Gastroesophageal sphincter (tissue), 4 donors: Measurements from ENCODE around the gene JAK2. TPM values are rescaled to one million over a fixed set of nuclear protein-coding genes. Genes with fewer than 3 reads are reported as not detected.

Experiments
- ATAC-seq: fragments of 150-250 bp; one replicate; pipeline ENCODE4 v1.9.1; 2016; ENCODE audit warnings: mild to moderate bottlenecking, moderate library complexity
- H3K27ac ChIP-seq, 4 donors: fragments of 200-600 bp; sonication (generic) in 3 of 4; 1 replicate in 3 of 4; 2 replicates in 1 of 4; pipeline ENCODE4 v1.5.1; 2016 to 2019
- H3K27me3 ChIP-seq: fragments of 200-600 bp; sonication (generic); one replicate; pipeline ENCODE4 v1.5.1; 2019
- H3K36me3 ChIP-seq, 2 donors: fragments of 200-600 bp; sonication (generic); one replicate each; pipeline ENCODE4 v1.5.1; 2019; ENCODE audit warnings: control low read depth in 1 of 2
- H3K4me1 ChIP-seq, 3 donors: fragments of 200-600 bp; sonication (generic); 1 replicate in 2 of 3; 2 replicates in 1 of 3; pipeline ENCODE4 v1.5.1; 2016 to 2019; ENCODE audit warnings: control low read depth in 2 of 3
- H3K4me3 ChIP-seq, 2 donors: fragments of 200-600 bp; sonication (generic); one replicate each; pipeline ENCODE4 v1.5.1; 2019; ENCODE audit warnings: mild to moderate bottlenecking in 1 of 2, moderate library complexity in 1 of 2
- H3K9me3 ChIP-seq, 3 donors: fragments of 200-600 bp; sonication (generic); one replicate each; pipeline ENCODE4 v1.5.1; 2017 to 2019; ENCODE audit warnings: control low read depth in 2 of 3
- EP300 ChIP-seq: sonication (generic); formaldehyde crosslinking; IDR thresholded peaks from one replicate; pipeline ENCODE4 v1.6.1; 2017; ENCODE audit warnings: antibody characterized with exemption, mild to moderate bottlenecking
- POLR2A ChIP-seq, 2 donors: fragments of 450-650 bp; IDR thresholded peaks; one replicate each; pipeline ENCODE4 v1.6.1; 2017; ENCODE audit warnings: antibody characterized with exemption in 2 of 2, mild to moderate bottlenecking in 2 of 2, moderate library complexity in 1 of 2
- POLR2AphosphoS5 ChIP-seq: sonication (generic); formaldehyde crosslinking; IDR thresholded peaks from one replicate; pipeline ENCODE4 v1.6.1; 2017; ENCODE audit warnings: antibody characterized with exemption
- WGBS, 2 donors: methylation state at CpG; one replicate each; pipeline ENCODE4 v1.1.5; 2018; ENCODE audit warnings: low coverage in 1 of 2; 5-methylcytosine and 5-hydroxymethylcytosine counted together
- total RNA-seq, 4 donors: library from RNA; depleted of rRNA; stranded (reverse); fragments of >200 nt; gene quantifications; one replicate each; pipeline ENCODE4 v1.1.0, GENCODE V29; 2016
- TF ChIP-seq, protein P1 (sequence below), 4 experiments: fragments of 200-600 bp in 2 of 4; fragments of 450-650 bp in 2 of 4; sonication (generic) in 1 of 4; IDR thresholded peaks; one replicate each; pipeline ENCODE4 v1.5.1; 2017 to 2019; ENCODE audit warnings: antibody characterized with exemption in 4 of 4, mild to moderate bottlenecking in 2 of 4, moderate library complexity in 2 of 4

Gene JAK2
- total RNA-seq, 4 donors from 2014 or later: 29.9 to 45.5 (median 35.8) TPM

DNA sequence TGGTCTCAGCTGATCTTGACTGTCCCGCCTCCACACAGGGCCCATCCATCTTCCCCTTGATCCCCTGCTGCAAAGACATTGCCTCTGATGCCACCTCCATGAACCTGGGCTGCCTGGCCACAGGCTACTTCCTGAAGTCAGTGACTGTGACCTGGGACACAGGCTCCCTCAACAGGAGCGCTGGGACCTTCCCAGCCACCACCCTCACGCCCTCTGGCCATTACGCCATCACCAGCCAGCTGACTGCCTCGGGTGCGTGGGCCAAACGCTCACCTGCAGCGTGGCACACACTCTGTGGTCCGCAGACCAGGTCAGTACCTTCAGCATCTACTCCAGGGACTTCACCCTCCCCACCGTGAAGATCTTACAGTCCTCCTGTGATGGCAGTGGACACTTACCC is 128.5 kb downstream of the JAK2 start:
- 98% methylated on average over 7 of the region's 10 CpGs; no CpG with 5 or more reads in 1 of the 2 donors for WGBS, 2 donors
- H3K27ac ChIP-seq: no peak overlapping the region
- ATAC-seq: no peak
- no peaks in the 10 kb centered on the region for H3K27me3 ChIP-seq
- H3K9me3 ChIP-seq: peaks cover 0 to 16% (median 0%) of the 10 kb centered on the region in 3 donors
- no peaks in the 10 kb centered on the region for H3K4me1 ChIP-seq
- peaks cover 0 to 19% of the 10 kb centered on the region in 2 donors for H3K36me3 ChIP-seq
- no peak overlapping the region for H3K4me3 ChIP-seq
- TF ChIP-seq, protein P1, sequence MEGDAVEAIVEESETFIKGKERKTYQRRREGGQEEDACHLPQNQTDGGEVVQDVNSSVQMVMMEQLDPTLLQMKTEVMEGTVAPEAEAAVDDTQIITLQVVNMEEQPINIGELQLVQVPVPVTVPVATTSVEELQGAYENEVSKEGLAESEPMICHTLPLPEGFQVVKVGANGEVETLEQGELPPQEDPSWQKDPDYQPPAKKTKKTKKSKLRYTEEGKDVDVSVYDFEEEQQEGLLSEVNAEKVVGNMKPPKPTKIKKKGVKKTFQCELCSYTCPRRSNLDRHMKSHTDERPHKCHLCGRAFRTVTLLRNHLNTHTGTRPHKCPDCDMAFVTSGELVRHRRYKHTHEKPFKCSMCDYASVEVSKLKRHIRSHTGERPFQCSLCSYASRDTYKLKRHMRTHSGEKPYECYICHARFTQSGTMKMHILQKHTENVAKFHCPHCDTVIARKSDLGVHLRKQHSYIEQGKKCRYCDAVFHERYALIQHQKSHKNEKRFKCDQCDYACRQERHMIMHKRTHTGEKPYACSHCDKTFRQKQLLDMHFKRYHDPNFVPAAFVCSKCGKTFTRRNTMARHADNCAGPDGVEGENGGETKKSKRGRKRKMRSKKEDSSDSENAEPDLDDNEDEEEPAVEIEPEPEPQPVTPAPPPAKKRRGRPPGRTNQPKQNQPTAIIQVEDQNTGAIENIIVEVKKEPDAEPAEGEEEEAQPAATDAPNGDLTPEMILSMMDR (IDR thresholded peaks at IDR 0.05): no peak
- no peak for TF ChIP-seq POLR2AphosphoS5
- TF ChIP-seq POLR2A (IDR thresholded peaks at IDR 0.05): no peak
- no peak for TF ChIP-seq EP300

DNA sequence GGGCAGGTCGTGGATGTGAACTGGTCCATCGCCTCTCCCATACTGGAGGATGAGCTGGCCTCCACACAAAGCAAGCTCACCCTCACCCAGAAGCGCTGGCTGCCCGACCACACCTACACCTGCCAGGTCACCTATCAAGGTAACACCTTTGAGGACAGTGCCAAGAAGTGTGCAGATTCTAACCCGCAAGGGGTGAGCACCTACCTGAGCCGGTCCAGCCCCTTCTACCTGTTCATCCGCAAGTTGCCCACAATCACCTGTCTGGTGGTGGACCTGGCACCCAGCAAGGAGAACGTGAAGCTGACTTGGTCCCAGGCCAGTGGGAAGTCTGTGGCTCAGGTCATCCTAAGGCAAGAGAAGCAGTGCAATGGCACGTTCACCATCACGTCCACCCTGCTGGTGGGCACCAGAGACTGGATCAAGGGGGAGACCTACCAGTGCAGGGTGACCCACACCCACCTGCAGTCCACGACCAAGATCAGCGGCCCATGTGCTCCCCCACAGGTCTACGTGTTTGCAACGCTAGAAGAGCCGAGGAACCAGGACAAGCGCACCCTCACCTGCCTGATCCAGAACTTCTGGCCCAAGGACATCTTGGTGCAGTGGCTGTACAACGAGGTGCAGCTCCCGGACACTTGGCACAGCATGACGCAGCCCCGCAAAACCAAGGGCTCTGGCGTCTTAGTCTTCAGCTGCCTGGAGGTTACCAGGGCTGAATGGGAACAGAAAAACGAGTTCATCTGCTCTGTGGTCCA is 129.1 kb downstream of the JAK2 start:
- no peak overlapping the region for H3K27ac ChIP-seq
- H3K9me3 ChIP-seq: peaks cover 0 to 16% (median 0%) of the 10 kb centered on the region in 3 donors
- no peak for ATAC-seq
- H3K36me3 ChIP-seq: peaks cover 0 to 19% of the 10 kb centered on the region in 2 donors
- no peak for TF ChIP-seq POLR2A (IDR thresholded peaks at IDR 0.05)
- TF ChIP-seq POLR2AphosphoS5: no peak
- TF ChIP-seq EP300: no peak
- TF ChIP-seq, protein P1 (IDR thresholded peaks at IDR 0.05): no peak
- H3K4me1 ChIP-seq: no peaks in the 10 kb centered on the region
- WGBS, 2 donors: 91 to 100% methylated on average over 4 to 5 of the region's 22 CpGs
- H3K4me3 ChIP-seq: no peak overlapping the region
- H3K27me3 ChIP-seq: no peaks in the 10 kb centered on the region

DNA sequence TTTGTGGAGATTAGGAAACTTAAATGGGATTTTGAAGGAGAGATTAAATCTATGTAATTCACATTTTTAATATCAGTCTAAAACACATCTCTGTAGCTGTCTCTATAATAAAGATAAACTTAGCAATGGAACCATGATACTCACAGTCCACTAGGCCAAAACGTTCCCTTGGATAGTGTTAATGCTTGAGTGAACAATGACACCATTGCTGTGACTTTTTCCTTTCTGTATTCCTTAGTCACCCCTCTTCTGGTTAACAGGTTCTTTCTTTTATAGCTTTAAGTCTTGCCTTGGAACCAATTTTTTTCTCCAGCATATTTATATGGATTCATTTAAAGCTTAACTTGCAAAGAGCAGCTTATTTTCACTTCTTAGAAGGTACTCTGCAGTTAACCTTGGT is 137.0 kb downstream of the JAK2 start:
- H3K27me3 ChIP-seq: no peaks in the 10 kb centered on the region
- no peaks in the 10 kb centered on the region for H3K4me1 ChIP-seq
- TF ChIP-seq POLR2A (IDR thresholded peaks at IDR 0.05) (no peak), POLR2AphosphoS5 (no peak), EP300 (no peak)
- TF ChIP-seq, protein P1 (IDR thresholded peaks at IDR 0.05): no peak
- peaks cover 0 to 42% of the 10 kb centered on the region in 2 donors for H3K36me3 ChIP-seq
- 56 to 67% methylated on average over 1 of the region's 1 CpG for WGBS, 2 donors
- H3K4me3 ChIP-seq: no peak overlapping the region
- H3K27ac ChIP-seq: no peak overlapping the region
- H3K9me3 ChIP-seq: peaks cover 0 to 7% (median 0%) of the 10 kb centered on the region in 3 donors
- no peak for ATAC-seq

DNA sequence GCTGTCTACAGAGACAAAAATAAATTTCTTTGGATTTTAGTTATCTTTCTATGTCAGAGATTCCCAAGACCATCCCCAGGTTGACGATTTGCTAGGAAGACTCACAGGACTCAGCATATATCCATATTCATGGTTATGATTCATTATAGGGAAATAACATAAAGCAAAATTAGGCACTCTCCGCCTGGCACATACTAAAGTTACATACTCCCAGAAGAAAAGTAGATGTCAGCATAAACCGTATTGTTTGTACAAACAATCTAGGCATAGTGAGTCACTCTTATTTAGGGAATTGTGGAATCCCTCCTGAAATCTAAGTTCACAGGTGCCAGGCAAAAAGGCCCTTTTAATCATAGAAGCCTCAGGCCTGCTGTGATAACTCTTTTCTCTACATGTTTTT is 137.4 kb downstream of the JAK2 start:
- H3K36me3 ChIP-seq: peaks cover 0 to 46% of the 10 kb centered on the region in 2 donors
- H3K4me1 ChIP-seq: no peaks in the 10 kb centered on the region
- H3K27me3 ChIP-seq: no peaks in the 10 kb centered on the region
- no peak overlapping the region for H3K27ac ChIP-seq
- no peak for ATAC-seq
- peaks cover 0 to 7% (median 0%) of the 10 kb centered on the region in 3 donors for H3K9me3 ChIP-seq
- 82 to 95% methylated on average over 3 of the region's 3 CpGs for WGBS, 2 donors
- H3K4me3 ChIP-seq: no peak overlapping the region
- TF ChIP-seq, protein P1 (IDR thresholded peaks at IDR 0.05): no peak
- no peak for TF ChIP-seq EP300
- TF ChIP-seq POLR2A (IDR thresholded peaks at IDR 0.05): no peak
- TF ChIP-seq POLR2AphosphoS5: no peak

DNA sequence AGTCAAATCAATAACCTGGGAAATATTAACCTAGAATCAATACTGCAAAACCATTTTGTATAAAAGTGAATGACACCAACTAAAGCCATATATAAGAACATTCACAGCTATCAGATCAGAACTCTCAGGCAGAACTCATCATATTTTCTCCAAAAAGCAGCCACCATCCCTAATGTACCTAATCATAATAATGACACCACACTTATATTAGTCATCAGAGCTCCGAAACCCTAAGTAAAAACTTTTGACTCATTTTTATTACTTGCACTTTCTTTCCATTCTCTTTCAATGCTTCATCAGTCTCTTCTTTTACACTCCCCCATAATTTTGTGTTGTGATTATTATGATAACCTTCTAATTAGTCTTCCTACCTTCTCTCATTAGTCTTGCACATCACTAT is 155.1 kb downstream of the JAK2 start:
- no peaks in the 10 kb centered on the region for H3K27me3 ChIP-seq
- H3K36me3 ChIP-seq: peaks cover 0 to 24% of the 10 kb centered on the region in 2 donors
- no peak overlapping the region for H3K4me3 ChIP-seq
- peaks cover 0 to 51% (median 0%) of the 10 kb centered on the region in 3 donors for H3K9me3 ChIP-seq
- H3K4me1 ChIP-seq: no peaks in the 10 kb centered on the region
- no peak for ATAC-seq
- WGBS, 2 donors: 60 to 83% methylated on average over 1 of the region's 1 CpG
- H3K27ac ChIP-seq: no peak overlapping the region
- TF ChIP-seq POLR2AphosphoS5: no peak
- TF ChIP-seq EP300: no peak
- TF ChIP-seq, protein P1 (IDR thresholded peaks at IDR 0.05): no peak
- TF ChIP-seq POLR2A (IDR thresholded peaks at IDR 0.05): no peak
